Fibroblast of pulmonary artery (primary cell): Measurements from ENCODE around the gene TAF5L.

Source experiments
- DNase-seq: peaks from one replicate; pipeline ENCODE4 v3.0.0-alpha.2; 2010; ENCODE audit warnings: low read depth
- H3K4me3 ChIP-seq: replicated peaks from 2 replicates; pipeline ENCODE4 v1.5.1; 2011; ENCODE audit warnings: low read depth, mild to moderate bottlenecking, control low read depth, low read length, moderate library complexity
- TF ChIP-seq, protein P1 (sequence below): IDR thresholded peaks from 2 replicates; pipeline ENCODE4 v1.5.1; 2011; ENCODE audit warnings: mild to moderate bottlenecking, control low read depth, low read length, inconsistent platforms; ENCODE audit errors: missing control alignments

The TAF5L gene

DNA sequence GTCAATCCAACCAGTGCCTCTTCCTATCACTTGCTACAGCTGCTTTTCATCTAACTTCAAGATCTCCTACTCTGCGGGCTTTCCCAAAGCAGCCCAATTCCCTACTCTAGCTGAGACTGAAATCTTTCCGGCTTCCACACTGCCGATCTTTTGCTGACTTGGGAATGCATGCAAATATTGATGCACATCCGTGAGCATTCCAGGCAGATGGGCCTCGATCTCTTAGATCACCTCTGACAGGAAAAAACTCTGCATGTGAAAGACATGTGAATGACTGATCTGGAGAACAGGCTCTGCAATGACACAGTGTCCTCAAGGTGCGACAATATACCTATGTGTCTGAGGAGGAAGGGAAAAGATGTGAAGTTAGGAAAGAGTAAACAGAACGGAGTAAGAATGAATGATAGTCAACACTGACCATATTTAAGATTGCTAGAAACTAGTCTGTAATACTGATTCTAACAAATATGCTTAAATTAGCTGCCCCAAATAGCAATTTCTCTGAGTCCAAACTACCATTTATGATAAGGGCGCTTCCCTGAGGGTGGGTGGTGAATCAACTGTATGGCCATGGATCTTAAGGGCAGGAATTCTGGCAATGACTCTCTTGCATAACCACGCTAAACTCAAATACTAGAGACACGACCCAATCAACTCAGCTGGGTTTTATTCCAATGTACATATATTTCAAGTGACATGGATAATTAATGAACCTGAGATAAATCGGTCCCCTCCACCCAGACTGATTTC lies 8.4 kb downstream of the TAF5L start:
- no peak for DNase-seq
- H3K4me3 ChIP-seq = no peak overlapping the region
- TF ChIP-seq, protein P1, sequence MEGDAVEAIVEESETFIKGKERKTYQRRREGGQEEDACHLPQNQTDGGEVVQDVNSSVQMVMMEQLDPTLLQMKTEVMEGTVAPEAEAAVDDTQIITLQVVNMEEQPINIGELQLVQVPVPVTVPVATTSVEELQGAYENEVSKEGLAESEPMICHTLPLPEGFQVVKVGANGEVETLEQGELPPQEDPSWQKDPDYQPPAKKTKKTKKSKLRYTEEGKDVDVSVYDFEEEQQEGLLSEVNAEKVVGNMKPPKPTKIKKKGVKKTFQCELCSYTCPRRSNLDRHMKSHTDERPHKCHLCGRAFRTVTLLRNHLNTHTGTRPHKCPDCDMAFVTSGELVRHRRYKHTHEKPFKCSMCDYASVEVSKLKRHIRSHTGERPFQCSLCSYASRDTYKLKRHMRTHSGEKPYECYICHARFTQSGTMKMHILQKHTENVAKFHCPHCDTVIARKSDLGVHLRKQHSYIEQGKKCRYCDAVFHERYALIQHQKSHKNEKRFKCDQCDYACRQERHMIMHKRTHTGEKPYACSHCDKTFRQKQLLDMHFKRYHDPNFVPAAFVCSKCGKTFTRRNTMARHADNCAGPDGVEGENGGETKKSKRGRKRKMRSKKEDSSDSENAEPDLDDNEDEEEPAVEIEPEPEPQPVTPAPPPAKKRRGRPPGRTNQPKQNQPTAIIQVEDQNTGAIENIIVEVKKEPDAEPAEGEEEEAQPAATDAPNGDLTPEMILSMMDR = no peak

DNA sequence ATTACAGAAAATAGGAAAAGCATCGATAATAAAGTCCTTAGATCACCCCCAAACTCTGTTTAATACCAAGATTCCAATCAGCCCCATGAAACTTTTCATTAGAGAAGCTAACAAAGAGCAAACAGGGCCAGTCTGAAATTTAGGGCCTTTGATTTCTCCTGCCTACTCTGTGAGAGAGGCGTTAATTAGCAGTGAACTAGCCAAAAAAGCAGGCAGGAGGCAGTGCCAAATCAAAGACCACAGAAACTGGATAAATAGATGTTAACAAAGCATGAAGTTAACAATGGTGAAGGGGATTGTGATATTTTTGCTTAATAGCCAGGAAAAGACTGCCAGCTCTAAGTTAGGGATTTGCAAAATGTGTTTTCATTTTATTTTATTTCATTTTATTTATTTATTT lies 11.2 kb downstream of the TAF5L start:
- H3K4me3 ChIP-seq = no peak overlapping the region
- TF ChIP-seq, protein P1 = no peak
- no peak for DNase-seq

DNA sequence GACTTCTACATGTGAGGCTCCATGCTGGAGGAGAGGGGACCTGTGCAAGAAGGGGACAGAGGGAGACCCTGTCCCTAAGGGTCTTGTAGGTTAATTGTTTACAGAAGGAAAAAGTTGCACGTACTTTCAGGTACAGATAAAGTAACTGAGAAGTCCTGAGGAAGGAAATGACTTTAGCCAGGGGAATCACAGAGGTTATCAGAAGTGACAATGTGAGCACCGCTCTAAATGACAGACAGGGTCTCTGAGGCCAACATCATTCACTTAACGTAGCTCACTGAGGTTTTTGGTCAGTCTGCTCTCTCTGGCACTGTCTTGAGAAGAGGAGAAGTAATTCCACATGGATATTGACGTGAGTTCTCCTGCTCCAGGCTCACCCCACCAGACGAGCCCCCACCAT lies 12.0 kb downstream of the TAF5L start:
- TF ChIP-seq, protein P1 = no peak
- H3K4me3 ChIP-seq = no peak overlapping the region
- no peak for DNase-seq

DNA sequence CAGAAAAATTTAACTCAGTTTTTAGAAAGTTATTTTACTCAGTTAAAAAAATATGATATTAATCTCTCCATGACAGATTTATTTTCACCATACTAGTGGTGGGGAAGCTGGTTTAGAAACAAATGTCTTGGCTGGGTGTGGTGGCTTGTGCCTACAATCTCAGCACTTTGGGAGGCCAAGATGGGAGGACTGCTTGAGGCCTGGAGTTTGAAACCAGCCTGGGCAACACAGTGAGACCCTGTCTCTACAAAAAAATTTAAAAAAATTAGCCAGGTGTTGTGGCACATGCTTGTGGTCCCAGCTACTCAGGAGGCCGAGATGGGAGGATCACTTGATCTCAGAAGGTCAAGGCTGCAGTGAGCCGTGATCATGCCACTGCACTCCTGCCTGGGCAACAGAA lies 17.3 kb downstream of the TAF5L start:
- no peak for DNase-seq
- TF ChIP-seq, protein P1 = no peak

DNA sequence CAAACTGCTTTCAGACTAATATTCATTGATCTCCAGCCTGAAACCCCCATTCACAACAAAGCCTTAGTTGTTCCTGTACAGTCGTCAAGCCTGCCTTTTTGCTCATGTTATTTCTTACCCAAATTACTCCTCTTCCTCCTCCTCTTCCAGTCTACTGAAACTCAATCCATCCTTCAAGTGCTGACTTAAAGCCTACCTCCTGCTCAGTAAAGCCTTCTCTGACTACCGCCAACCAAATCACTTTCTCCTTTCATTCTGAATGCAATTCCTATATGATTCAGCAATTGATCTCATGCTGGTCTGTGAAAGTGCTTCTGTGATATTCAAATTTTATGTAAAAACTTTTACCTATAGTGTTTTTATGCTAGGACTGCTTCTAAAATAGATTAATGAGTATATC lies 18.6 kb downstream of the TAF5L start:
- TF ChIP-seq, protein P1 = no peak
- DNase-seq = no peak

More for the DNA sequence above, 17.3 kb downstream of the TAF5L start:
- no peak overlapping the region for H3K4me3 ChIP-seq

DNA sequence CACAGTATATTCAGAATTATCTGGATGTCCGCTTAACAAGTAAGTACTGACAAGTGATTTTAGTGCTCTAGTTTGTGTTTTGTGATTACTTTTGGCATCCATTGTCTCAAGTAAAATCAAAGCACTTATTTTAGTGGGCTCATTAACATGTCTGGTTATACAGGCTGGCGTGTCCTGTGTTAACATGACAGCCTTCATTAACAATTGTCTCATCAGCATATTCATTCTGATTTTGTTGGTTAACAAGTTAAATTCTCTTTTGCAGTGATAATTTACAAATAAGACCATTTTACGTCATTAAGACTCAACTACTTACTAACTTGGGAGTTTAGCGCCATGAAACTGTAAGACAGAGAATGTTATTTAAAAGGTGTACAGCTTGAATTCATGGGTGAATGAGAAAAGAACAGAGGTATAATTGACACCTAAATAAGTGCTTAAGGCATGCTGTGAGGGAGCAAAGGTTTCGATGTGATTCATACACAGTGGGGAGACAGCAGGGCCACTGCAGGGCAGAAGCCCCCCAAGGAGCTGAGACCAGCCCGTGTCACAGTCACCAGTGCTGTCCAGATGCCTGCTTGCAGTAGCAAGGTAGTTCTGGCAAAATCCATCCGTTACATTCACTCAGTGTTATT lies 22.4 kb downstream of the TAF5L start:
- no peak for DNase-seq
- TF ChIP-seq, protein P1 = no peak

More for the DNA sequence above, 18.6 kb downstream of the TAF5L start:
- H3K4me3 ChIP-seq = no peak overlapping the region

DNA sequence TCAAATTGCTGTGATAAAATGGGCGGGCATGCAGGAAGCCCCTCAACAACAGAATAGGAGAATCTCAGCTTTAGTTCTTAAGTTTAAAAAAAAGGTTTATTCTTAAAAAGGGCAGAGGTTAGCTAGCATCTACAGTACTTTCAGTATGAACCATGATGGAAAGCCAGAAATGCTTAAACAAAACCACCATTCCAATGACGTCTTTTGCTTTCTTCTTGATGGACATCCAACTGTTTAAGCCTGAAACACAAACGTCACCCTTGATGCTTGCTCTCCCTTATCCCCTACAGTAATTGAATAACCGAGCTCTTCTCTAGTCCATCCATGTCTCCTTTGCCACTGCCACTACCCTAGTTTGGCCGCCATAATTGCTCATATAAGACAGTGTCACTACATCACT lies 25.7 kb downstream of the TAF5L start:
- no peak for DNase-seq
- TF ChIP-seq, protein P1 = no peak

More for the DNA sequence above, 22.4 kb downstream of the TAF5L start:
- H3K4me3 ChIP-seq = no peak overlapping the region

More for the DNA sequence above, 25.7 kb downstream of the TAF5L start:
- no peak overlapping the region for H3K4me3 ChIP-seq
